ENCODE results near the gene MMD2.

MMD2 gene

GRCh38 chr7:4957847-4958476 is 1.0 kb downstream of the MMD2 start:
- no peak for DNase-seq

GRCh38 chr7:4951903-4952636 is 6.9 kb downstream of the MMD2 start:
- DNase-seq = no peak

DNA sequence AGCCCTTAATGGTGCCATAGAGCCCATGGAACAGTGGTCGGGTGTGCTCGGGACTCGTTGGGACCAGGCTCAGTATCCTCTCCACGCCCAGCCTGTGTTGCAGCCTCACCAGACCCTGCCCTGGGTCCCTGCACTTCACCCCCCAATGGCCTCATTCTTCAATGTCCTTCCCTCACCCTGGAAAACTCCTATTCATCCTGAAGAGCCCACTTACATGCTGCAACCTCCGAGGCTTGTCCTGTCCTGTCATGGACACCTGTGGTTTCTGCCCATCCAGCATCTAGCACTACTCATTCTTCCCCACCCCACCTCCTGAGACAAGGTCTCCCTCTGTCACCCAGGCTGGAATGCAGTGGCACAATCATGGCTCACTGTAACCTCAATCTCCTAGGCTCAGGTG is 7.7 kb downstream of the MMD2 start:
- no peak for DNase-seq

GRCh38 chr7:4948402-4948801 is 10.6 kb downstream of the MMD2 start:
- DNase-seq = no peak

- no peak for DNase-seq
These were observed 13.0 kb downstream of the MMD2 start for GRCh38 chr7:4945949-4946348.

- DNase-seq = no peak
These were observed 14.0 kb downstream of the MMD2 start for GRCh38 chr7:4944939-4945338.

- DNase-seq = no peak
These were observed 15.7 kb downstream of the MMD2 start for GRCh38 chr7:4943297-4943696.

GRCh38 chr7:4939971-4940728 is 18.8 kb downstream of the MMD2 start:
- DNase-seq = no peak

- no peak for DNase-seq
These were observed 21.6 kb downstream of the MMD2 start for GRCh38 chr7:4937411-4937810.

GRCh38 chr7:4934419-4935025 is 24.5 kb downstream of the MMD2 start:
- no peak for DNase-seq

- DNase-seq = no peak
These were observed 27.0 kb downstream of the MMD2 start for GRCh38 chr7:4931943-4932342.

DNA sequence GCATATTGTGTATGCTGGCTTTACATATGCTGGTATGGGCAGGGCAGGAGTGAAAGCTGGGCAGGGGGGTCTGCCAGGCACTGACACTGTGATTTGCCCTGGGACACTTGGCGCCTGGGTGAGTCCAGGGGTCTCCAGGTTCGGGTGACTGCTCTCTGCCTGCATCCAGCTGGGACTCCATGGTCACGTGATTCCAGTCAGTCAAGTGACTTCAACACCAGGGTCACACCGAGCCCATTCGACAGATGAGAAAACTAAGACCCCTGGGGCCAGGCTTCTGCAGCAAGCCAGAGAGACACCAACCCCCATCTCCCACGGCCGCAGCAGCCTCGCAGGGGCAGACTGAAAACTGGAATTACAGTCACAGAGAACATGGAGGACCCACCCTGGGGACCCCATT is 30.0 kb downstream of the MMD2 start:
- DNase-seq = no peak

- no peak for DNase-seq
These were observed 30.5 kb downstream of the MMD2 start for GRCh38 chr7:4928445-4928844.

GRCh38 chr7:4919969-4920766 is 38.8 kb downstream of the MMD2 start:
- no peak for DNase-seq

GRCh38 chr7:4916113-4916512 is 42.9 kb downstream of the MMD2 start:
- no peak for DNase-seq

- no peak for DNase-seq
These were observed 47.7 kb downstream of the MMD2 start for GRCh38 chr7:4911111-4911828.

DNA sequence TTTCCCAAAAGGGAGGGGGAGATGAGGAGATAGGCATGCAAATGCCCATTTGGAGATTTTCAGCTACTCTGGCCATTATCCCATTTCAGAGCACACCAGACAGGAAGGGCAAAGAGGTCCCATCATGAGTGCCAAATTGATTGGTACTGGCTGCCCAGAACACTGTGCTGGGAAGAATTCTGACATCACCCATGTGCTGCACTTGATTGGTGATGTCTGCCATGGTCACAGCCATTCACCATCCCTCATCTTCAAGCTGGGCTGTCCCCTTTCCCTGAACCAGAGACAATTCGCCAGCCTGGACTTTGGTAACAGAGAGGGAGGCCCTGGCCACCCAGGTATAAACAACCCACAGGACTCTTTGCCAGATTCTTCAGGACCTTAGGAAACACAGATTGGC is 52.3 kb downstream of the MMD2 start:
- no peak for DNase-seq

DNA sequence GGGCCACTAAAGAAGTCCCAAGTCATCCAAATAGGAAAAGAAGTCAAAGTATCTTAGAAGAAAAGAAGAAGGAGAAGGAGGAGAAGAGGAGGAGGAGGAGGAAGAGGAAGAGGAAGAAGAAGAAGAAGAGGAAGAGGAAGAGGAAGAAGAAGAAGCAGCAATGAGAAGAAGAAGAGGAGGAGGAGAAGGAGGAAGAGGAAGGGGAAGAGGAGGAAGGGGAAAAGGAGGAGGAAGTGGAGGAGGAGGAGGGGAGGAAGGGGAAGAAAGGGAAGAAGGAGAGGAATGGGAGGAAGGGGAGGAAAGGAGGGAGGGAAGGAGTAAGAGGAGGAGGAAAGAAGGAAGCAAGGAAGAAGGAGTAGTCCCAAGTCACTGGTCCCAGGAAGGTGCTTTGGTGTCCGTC is 53.8 kb downstream of the MMD2 start:
- no peak for DNase-seq

GRCh38 chr7:4904346-4904745 is 54.6 kb downstream of the MMD2 start:
- DNase-seq = no peak

- DNase-seq = no peak
These were observed 63.2 kb downstream of the MMD2 start for GRCh38 chr7:4895766-4896165.

- no peak for DNase-seq
These were observed 64.5 kb downstream of the MMD2 start for GRCh38 chr7:4894482-4894881.

DNA sequence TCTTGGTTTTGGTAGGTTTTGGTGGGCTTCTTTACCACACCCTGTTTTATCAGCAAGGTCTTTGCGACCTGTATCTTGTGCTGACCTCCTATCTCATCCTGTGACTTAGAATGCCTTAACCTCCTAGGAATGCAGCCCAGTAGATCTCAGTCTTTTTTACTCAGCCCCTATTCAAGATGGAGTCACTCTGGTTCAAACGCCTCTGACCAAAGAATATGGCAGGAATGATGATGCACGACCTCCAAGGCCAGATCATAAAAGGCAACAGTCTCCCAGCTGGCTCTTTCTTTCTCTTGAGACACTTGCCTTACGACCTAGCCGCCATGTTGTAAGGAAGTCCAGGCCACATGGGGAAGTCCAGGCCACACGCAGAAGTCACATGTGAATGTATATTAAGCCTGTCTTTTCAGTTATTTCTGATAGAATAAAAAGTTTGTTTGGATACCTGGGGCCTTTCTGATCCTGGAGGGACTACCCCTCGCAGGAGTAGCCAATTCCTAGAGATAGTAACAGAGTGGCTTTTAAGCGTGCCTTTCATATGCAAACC is 65.0 kb downstream of the MMD2 start:
- DNase-seq = no peak

All from stimulated activated CD4-positive, alpha-beta T cell treated with anti-CD3 and anti-CD28 coated beads, Interleukin-4, amount 100 ng/mL, for 4 hours (primary cell).